GM12872 (cell line): ENCODE measurements around the gene NR5A2.

ENCODE experiments used
- CTCF ChIP-seq: IDR thresholded peaks from 3 replicates; pipeline ENCODE4 v1.5.1; 2011; ENCODE audit warnings: low read depth, mild to moderate bottlenecking, low read length, moderate library complexity; ENCODE audit not compliant: insufficient read depth

The NR5A2 gene

GRCh38 chr1:200207711-200208126, 180.2 kb downstream of the NR5A2 start:
- TF ChIP-seq CTCF = no peak

- TF ChIP-seq CTCF = no peak
Measured at GRCh38 chr1:200211157-200211556, 183.6 kb downstream of the NR5A2 start.

GRCh38 chr1:200213392-200213791, 185.9 kb downstream of the NR5A2 start:
- no peak for TF ChIP-seq CTCF

GRCh38 chr1:200213921-200214320, 186.4 kb downstream of the NR5A2 start:
- no peak for TF ChIP-seq CTCF

GRCh38 chr1:200215350-200215749, 187.8 kb downstream of the NR5A2 start:
- TF ChIP-seq CTCF = no peak

GRCh38 chr1:200217703-200218102, 190.2 kb downstream of the NR5A2 start:
- no peak for TF ChIP-seq CTCF

GRCh38 chr1:200221614-200222282, 194.2 kb downstream of the NR5A2 start:
- TF ChIP-seq CTCF = no peak
